ENCODE measurements around the gene LNX2.

Gene LNX2

DNA sequence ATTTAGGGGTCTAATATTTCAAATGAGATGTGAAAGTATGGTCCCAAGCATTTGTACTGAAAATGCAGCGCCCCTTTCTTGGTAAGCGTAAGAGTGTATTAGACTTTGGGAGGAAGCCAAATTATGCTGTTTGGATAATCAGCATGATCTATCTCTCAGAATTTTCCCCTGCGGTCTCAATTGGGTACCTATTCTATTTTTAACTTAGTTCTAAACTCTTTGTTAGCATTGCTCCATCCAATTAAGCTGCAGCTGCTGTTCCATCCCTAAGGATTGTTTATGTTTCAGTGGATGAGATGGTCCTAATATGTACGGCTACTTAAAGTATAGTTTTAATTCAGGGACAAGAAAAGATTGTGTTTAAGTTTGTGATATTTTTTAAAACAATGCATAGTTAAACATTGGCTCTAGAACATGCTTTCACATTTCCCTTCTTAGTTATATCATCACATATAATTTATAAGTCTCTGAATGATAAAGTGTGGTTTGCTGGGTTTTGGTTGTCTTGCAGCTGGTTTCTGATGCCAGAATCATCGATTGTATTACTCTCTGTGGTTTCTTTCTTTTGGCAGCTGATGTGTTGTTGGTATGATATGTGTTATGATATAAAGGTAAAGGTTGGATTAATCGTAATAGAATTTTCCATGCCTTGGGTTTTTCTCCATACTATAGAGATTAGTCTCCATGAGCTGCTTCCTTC lies 16.4 kb upstream of the LNX2 start:
- no peak for TF ChIP-seq EZH2phosphoT487 (conservative IDR thresholded peaks at IDR 0.05; ENCODE audit: low read length)
- TF ChIP-seq, protein P1, sequence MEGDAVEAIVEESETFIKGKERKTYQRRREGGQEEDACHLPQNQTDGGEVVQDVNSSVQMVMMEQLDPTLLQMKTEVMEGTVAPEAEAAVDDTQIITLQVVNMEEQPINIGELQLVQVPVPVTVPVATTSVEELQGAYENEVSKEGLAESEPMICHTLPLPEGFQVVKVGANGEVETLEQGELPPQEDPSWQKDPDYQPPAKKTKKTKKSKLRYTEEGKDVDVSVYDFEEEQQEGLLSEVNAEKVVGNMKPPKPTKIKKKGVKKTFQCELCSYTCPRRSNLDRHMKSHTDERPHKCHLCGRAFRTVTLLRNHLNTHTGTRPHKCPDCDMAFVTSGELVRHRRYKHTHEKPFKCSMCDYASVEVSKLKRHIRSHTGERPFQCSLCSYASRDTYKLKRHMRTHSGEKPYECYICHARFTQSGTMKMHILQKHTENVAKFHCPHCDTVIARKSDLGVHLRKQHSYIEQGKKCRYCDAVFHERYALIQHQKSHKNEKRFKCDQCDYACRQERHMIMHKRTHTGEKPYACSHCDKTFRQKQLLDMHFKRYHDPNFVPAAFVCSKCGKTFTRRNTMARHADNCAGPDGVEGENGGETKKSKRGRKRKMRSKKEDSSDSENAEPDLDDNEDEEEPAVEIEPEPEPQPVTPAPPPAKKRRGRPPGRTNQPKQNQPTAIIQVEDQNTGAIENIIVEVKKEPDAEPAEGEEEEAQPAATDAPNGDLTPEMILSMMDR (IDR thresholded peaks at IDR 0.05; ENCODE audit: insufficient read depth, low read length, poor library complexity, severe bottlenecking), result no peak
- no peaks in the 10 kb centered on the region for H3K9me3 ChIP-seq (ENCODE audit: insufficient read depth, low read length)
- H3K9me2 ChIP-seq (replicated peaks; ENCODE audit: insufficient read depth, low read length), result no peaks in the 10 kb centered on the region
- no peaks in the 10 kb centered on the region for H3F3A ChIP-seq (ENCODE audit: insufficient read depth)
- no peak overlapping the region for H3K4me2 ChIP-seq (ENCODE audit: low read depth, low read length, poor library complexity, severe bottlenecking)
- H2AFZ ChIP-seq (ENCODE audit: low read depth, low read length, severe bottlenecking), result no peak overlapping the region
- H3K27ac ChIP-seq (ENCODE audit: low read depth, low read length), result no peak overlapping the region
- peaks cover 85% of the 10 kb centered on the region for H3K79me2 ChIP-seq (ENCODE audit: insufficient read depth, low read length)
- peaks cover 8% of the 10 kb centered on the region; the same call in 1 of the 2 replicates for H4K20me1 ChIP-seq (ENCODE audit: low read depth, low read length)
- H3K4me3 ChIP-seq (ENCODE audit: insufficient read depth, low read length, poor library complexity, severe bottlenecking), result no peak overlapping the region
- H3K9ac ChIP-seq (ENCODE audit: low read length), result no peak overlapping the region
- H3K27me3 ChIP-seq (ENCODE audit: low read length), result no peaks in the 10 kb centered on the region
- H3K36me3 ChIP-seq (ENCODE audit: low read length), result peaks cover 3% of the 10 kb centered on the region; the same call in 1 of the 2 replicates

DNA sequence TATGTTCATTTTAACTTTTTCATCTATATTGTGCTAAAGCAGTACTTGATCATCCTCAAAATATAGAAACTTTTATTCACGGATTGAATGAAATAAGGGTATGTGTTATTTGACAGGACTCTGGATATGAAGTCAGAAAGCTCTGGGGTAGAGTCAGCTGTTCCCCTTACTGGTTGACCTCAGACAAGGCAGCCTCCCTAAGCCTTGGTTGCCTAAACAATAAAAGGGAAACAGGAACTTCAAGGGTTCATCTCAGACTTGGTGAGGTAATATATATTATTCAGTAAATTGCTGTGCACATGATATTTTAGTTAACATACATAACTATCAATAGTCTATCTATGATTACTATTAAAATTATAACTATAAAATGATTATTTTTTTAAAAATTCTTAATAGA lies 14.9 kb upstream of the LNX2 start:
- H3K79me2 ChIP-seq (ENCODE audit: insufficient read depth, low read length), result peaks cover 86% of the 10 kb centered on the region

DNA sequence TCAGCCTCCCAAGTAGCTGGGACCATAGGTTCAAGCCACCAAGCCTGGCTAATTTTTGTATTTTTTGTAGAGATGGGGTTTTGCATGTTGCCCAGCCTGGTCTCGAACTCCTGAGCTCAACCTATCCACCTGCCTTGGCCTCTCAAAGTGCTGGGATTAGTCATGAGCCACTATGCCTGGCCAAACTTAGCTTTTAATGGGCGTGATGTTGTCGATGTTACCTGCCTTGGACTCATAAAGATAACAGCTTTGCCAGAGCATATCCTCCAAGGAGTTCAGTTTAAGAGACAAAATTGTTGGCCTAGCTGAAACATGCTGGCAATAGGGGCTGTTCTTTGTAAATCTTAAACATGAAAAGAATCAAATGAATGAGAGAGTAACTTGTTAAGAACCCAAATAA lies 14.5 kb upstream of the LNX2 start:
- no peaks in the 10 kb centered on the region for H3K9me3 ChIP-seq (ENCODE audit: insufficient read depth, low read length)
- TF ChIP-seq, protein P1 (IDR thresholded peaks at IDR 0.05; ENCODE audit: insufficient read depth, low read length, poor library complexity, severe bottlenecking), result no peak
- no peak for TF ChIP-seq EZH2phosphoT487 (conservative IDR thresholded peaks at IDR 0.05; ENCODE audit: low read length)
- no peak overlapping the region for H2AFZ ChIP-seq (ENCODE audit: low read depth, low read length, severe bottlenecking)
- no peaks in the 10 kb centered on the region for H3K9me2 ChIP-seq (replicated peaks; ENCODE audit: insufficient read depth, low read length)
- no peak overlapping the region for H3K9ac ChIP-seq (ENCODE audit: low read length)
- H3K4me3 ChIP-seq (ENCODE audit: insufficient read depth, low read length, poor library complexity, severe bottlenecking), result no peak overlapping the region
- H3K4me2 ChIP-seq (ENCODE audit: low read depth, low read length, poor library complexity, severe bottlenecking), result no peak overlapping the region
- no peaks in the 10 kb centered on the region for H3K27me3 ChIP-seq (ENCODE audit: low read length)
- H3K27ac ChIP-seq (ENCODE audit: low read depth, low read length), result no peak overlapping the region
- no peaks in the 10 kb centered on the region for H3F3A ChIP-seq (ENCODE audit: insufficient read depth)
- peaks cover 3% of the 10 kb centered on the region; the same call in 1 of the 2 replicates for H3K36me3 ChIP-seq (ENCODE audit: low read length)
- peaks cover 84% of the 10 kb centered on the region for H3K79me2 ChIP-seq (ENCODE audit: insufficient read depth, low read length)
- peaks cover 8% of the 10 kb centered on the region; the same call in 1 of the 2 replicates for H4K20me1 ChIP-seq (ENCODE audit: low read depth, low read length)

More for the DNA sequence above, 14.9 kb upstream of the LNX2 start:
- no peaks in the 10 kb centered on the region for H3K27me3 ChIP-seq (ENCODE audit: low read length)
- H3K9me2 ChIP-seq (replicated peaks; ENCODE audit: insufficient read depth, low read length), result no peaks in the 10 kb centered on the region
- peaks cover 3% of the 10 kb centered on the region; the same call in 1 of the 2 replicates for H3K36me3 ChIP-seq (ENCODE audit: low read length)
- no peaks in the 10 kb centered on the region for H3F3A ChIP-seq (ENCODE audit: insufficient read depth)
- H3K27ac ChIP-seq (ENCODE audit: low read depth, low read length), result no peak overlapping the region
- H3K9ac ChIP-seq (ENCODE audit: low read length), result no peak overlapping the region
- peaks cover 8% of the 10 kb centered on the region; the same call in 1 of the 2 replicates for H4K20me1 ChIP-seq (ENCODE audit: low read depth, low read length)
- H3K4me3 ChIP-seq (ENCODE audit: insufficient read depth, low read length, poor library complexity, severe bottlenecking), result no peak overlapping the region
- TF ChIP-seq, protein P1 (IDR thresholded peaks at IDR 0.05; ENCODE audit: insufficient read depth, low read length, poor library complexity, severe bottlenecking), result no peak
- TF ChIP-seq EZH2phosphoT487 (conservative IDR thresholded peaks at IDR 0.05; ENCODE audit: low read length), result no peak
- no peak overlapping the region for H3K4me2 ChIP-seq (ENCODE audit: low read depth, low read length, poor library complexity, severe bottlenecking)
- no peak overlapping the region for H2AFZ ChIP-seq (ENCODE audit: low read depth, low read length, severe bottlenecking)
- no peaks in the 10 kb centered on the region for H3K9me3 ChIP-seq (ENCODE audit: insufficient read depth, low read length)
